Spleen (tissue), 11 donors: ENCODE results near the gene FAM114A1. TPM values are rescaled to one million over a fixed set of nuclear protein-coding genes. Genes with fewer than 3 reads are reported as not detected.

Source experiments
- DNase-seq: peaks from one replicate; pipeline ENCODE4 v3.0.0-alpha.2; 2020
- H3K27ac ChIP-seq, 8 donors: fragments of 200-600 bp; sonication (generic) in 7 of 8; 1 replicate in 4 of 8; 2 replicates in 4 of 8; pipeline versions ENCODE4 v1.5.0 to v1.8.0; 2016 to 2021; ENCODE audit warnings: inconsistent platforms in 4 of 8, mild to moderate bottlenecking in 4 of 8, moderate library complexity in 1 of 8
- H3K27me3 ChIP-seq, 7 donors: fragments of 200-600 bp; sonication (generic) in 6 of 7; replicated peaks in 1 of 7; 1 replicate in 4 of 7; 2 replicates in 3 of 7; pipeline versions ENCODE4 v1.5.0 to v1.8.0; 2016 to 2021; ENCODE audit warnings: inconsistent platforms in 3 of 7, mild to moderate bottlenecking in 1 of 7
- H3K36me3 ChIP-seq, 6 donors: fragments of 200-600 bp; sonication (generic) in 5 of 6; 1 replicate in 4 of 6; 2 replicates in 2 of 6; pipeline versions ENCODE4 v1.5.0 to v1.8.0; 2016 to 2021; ENCODE audit warnings: inconsistent platforms in 2 of 6
- H3K4me1 ChIP-seq, 6 donors: fragments of 200-600 bp; sonication (generic) in 5 of 6; 1 replicate in 3 of 6; 2 replicates in 3 of 6; pipeline versions ENCODE4 v1.5.0 to v1.8.0; 2016 to 2021; ENCODE audit warnings: inconsistent platforms in 3 of 6
- H3K4me3 ChIP-seq, 8 donors: fragments of 200-600 bp; sonication (generic) in 7 of 8; 1 replicate in 4 of 8; 2 replicates in 4 of 8; pipeline versions ENCODE4 v1.5.0 to v1.8.0; 2016 to 2021; ENCODE audit warnings: inconsistent platforms in 4 of 8, mild to moderate bottlenecking in 4 of 8, moderate library complexity in 2 of 8
- H3K9me3 ChIP-seq, 8 donors: fragments of 200-600 bp; sonication (generic) in 7 of 8; 1 replicate in 4 of 8; 2 replicates in 4 of 8; pipeline versions ENCODE4 v1.5.0 to v1.8.0; 2016 to 2021; ENCODE audit warnings: inconsistent platforms in 4 of 8
- POLR2A ChIP-seq, 3 donors: fragments of 450-650 bp; IDR thresholded peaks; one replicate each; pipeline ENCODE4 v1.5.1; 2017; ENCODE audit warnings: antibody characterized with exemption in 3 of 3, mild to moderate bottlenecking in 1 of 3
- POLR2AphosphoS5 ChIP-seq, 3 donors: sonication (generic); formaldehyde crosslinking; IDR thresholded peaks; one replicate each; pipeline ENCODE4 v1.5.1; 2017; ENCODE audit warnings: antibody characterized with exemption in 3 of 3
- WGBS, 5 donors: extraction: QIAGEN DNeasy Blood & Tissue Kit in 3 of 5; methylation state at CpG; one replicate each; pipeline versions ENCODE4 v1.1.5 to v1.1.7; 2013 to 2018; 5-methylcytosine and 5-hydroxymethylcytosine counted together
- intact Hi-C: fragments of 100-400 bp; cut with DNase I; formaldehyde crosslinking; loops from one replicate; pipeline ENCODE4 v1.15.0; 2023; ENCODE audit warnings: low total_unique reads
- polyA plus RNA-seq, 3 donors: library from polyadenylated mRNA; stranded (reverse); fragments of 200-250 nt; gene quantifications; one replicate each; pipeline ENCODE4 v1.2.1, GENCODE V29; 2013
- total RNA-seq, 7 donors: library from RNA; depleted of rRNA in 3 of 7; stranded (reverse); fragments of >200 nt in 3 of 7; fragmentation: NEBNext Ultra II Directional in 4 of 7; extraction: Animal tissue kit (Norgen Biotek cat#: 25700) in 4 of 7; gene quantifications; one replicate each; pipeline versions ENCODE4 v1.1.0 to v1.2.1, GENCODE V29; 2016 to 2021
- TF ChIP-seq, protein P1 (sequence below), 11 experiments: fragments of 200-600 bp in 7 of 11; fragments of 450-650 bp in 4 of 11; sonication (generic) in 4 of 11; IDR thresholded peaks in 8 of 11; conservative IDR thresholded peaks in 3 of 11; 1 replicate in 7 of 11; 2 replicates in 4 of 11; pipeline versions ENCODE4 v1.4.0 to v1.8.0; 2016 to 2021; ENCODE audit warnings: antibody characterized with exemption in 11 of 11, inconsistent platforms in 4 of 11, mild to moderate bottlenecking in 1 of 11
- donor health status: healthy with polysubstance abuse.
- donor health status: DM: no; HTN: no; CAD: no; lungs with moderate emphysema.
- donor health status: DM: no; HTN: no; CAD: no.
- donor health status: Bipolar disorder and iron deficiency.
- donor health status: healthy.
- donor health status: DM: no; HTN: no; CAD: no.
- donor health status: DM: yes; HTN: yes; CAD: no.

Gene FAM114A1
- total and polyA plus RNA-seq, 10 donors, result 3.9 to 50.2 (median 24.1) TPM

DNA sequence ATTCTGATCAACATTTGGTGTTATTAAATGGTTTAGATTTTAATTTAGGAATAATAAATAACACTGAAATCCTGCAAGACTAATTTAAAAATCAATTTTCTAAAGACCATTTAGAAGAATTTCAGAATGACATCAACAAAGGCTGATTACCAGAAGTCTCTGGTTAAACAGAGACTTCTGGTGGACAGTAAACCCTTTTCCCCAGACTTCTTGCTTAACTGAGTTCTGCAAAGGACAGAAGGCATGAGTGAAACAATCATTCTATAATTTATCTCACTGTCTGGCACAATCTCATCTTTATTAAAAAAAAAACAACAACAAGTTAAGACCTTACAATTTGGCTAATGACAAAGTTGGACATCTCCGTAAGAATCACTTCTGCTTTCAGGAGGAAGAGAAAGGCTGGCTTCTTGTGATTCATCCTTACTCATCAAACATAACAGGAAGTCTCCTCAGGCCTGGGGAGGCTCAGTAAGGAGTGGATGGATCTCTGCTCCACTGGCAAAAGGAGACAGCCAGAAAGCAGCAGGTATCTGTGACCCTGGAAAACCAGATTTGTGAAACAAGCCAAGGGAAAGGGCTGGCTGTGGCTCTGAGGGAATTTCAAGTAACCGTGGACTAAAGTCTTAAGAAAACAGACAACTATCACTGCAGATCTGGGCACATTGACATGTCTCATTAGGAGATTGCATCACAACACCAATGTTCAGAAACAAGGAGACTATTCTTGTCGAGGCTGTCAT is 10.1 kb upstream of the FAM114A1 start:
- H3K36me3 ChIP-seq, result no peaks in the 10 kb centered on the region
- intact Hi-C loops, result loop anchor here (5.0 kb wide), 1 partner anchor 100 kb away; no protein-coding TSS in a partner anchor

DNA sequence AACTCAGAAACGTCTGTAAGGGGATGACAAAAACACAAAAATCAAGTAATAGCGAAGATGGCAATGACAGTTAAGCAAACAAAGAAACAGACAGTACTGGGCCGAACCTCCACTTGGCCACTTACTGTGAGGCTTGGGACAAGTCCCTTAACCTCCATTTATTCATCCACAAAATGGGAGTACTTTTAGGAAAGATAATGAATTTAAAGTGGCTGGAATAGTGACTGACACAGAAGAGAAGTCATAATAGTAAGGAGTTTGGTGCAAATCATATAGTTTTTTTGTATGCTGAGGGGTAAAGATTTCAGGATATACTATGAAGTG is 9.5 kb upstream of the FAM114A1 start:
- WGBS, 5 donors, result 40 to 63% (median 42%) methylated on average over 3 of the region's 3 CpGs
- Histone ChIP-seq H3K4me3 (peak overlapping the region in 1 of 8 donors; percentile 68), H3K4me1 (peaks cover 20 to 76% (median 44%) of the 10 kb centered on the region in 6 donors), H3K9me3 (no peaks in the 10 kb centered on the region), H3K27me3 (no peaks in the 10 kb centered on the region), H3K27ac (peak overlapping the region; percentile 78 to 93 (median 91)), H3K36me3 (no peaks in the 10 kb centered on the region)
- no peak for TF ChIP-seq POLR2A (IDR thresholded peaks at IDR 0.05)
- no peak for DNase-seq
- intact Hi-C loops, result loop anchor here (5.0 kb wide), 1 partner anchor 101 kb away; no protein-coding TSS in a partner anchor

More for the DNA sequence above, 10.1 kb upstream of the FAM114A1 start:
- TF ChIP-seq POLR2AphosphoS5 (IDR thresholded peaks at IDR 0.05) (peak in 1 of 3 donors; percentile 77), POLR2A (IDR thresholded peaks at IDR 0.05) (no peak)
- TF ChIP-seq, protein P1, sequence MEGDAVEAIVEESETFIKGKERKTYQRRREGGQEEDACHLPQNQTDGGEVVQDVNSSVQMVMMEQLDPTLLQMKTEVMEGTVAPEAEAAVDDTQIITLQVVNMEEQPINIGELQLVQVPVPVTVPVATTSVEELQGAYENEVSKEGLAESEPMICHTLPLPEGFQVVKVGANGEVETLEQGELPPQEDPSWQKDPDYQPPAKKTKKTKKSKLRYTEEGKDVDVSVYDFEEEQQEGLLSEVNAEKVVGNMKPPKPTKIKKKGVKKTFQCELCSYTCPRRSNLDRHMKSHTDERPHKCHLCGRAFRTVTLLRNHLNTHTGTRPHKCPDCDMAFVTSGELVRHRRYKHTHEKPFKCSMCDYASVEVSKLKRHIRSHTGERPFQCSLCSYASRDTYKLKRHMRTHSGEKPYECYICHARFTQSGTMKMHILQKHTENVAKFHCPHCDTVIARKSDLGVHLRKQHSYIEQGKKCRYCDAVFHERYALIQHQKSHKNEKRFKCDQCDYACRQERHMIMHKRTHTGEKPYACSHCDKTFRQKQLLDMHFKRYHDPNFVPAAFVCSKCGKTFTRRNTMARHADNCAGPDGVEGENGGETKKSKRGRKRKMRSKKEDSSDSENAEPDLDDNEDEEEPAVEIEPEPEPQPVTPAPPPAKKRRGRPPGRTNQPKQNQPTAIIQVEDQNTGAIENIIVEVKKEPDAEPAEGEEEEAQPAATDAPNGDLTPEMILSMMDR (IDR thresholded peaks at IDR 0.05 in 8 of 11, conservative IDR thresholded peaks at IDR 0.05 in 3 of 11), result no peak
- Histone ChIP-seq H3K4me1 (peaks cover 20 to 76% (median 44%) of the 10 kb centered on the region in 6 donors), H3K27ac (peak overlapping the region; percentile 78 to 93 (median 91)), H3K4me3 (peak overlapping the region in 1 of 8 donors; percentile 68), H3K27me3 (no peaks in the 10 kb centered on the region), H3K9me3 (no peaks in the 10 kb centered on the region)
- no peak for DNase-seq
- WGBS, 5 donors, result 13 to 44% (median 22%) methylated on average over 3 of the region's 3 CpGs

DNA sequence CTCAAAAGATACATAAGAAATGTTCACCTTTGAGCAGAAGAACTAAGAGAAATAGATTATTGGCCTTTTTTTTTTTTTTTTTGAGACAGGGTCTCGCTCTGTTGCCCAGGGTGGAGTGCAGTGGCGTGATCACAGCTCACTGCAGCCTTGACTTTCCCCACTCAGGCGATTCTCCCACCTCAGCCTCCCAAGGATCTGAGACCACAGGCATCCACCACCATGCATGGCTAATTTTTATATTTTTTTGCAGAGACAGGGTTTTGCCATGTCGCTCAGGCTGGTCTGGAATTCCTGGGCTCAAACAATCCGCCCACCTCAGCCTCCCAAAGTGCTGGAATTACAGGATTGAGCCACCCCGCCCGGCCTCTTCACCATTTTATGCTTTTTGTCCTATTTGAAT is 8.1 kb upstream of the FAM114A1 start:
- no peak for DNase-seq
- intact Hi-C loops, result loop anchor here (5.0 kb wide), 1 partner anchor 102 kb away; no protein-coding TSS in a partner anchor
- H3K27me3 ChIP-seq, result no peaks in the 10 kb centered on the region
- 90 to 93% (median 92%) methylated on average over 7 of the region's 7 CpGs for WGBS, 5 donors
- H3K4me3 ChIP-seq, result no peak overlapping the region
- TF ChIP-seq POLR2A (IDR thresholded peaks at IDR 0.05) (no peak), POLR2AphosphoS5 (IDR thresholded peaks at IDR 0.05) (no peak)
- TF ChIP-seq, protein P1 (IDR thresholded peaks at IDR 0.05 in 8 of 11, conservative IDR thresholded peaks at IDR 0.05 in 3 of 11), result no peak
- peaks cover 19 to 63% (median 37%) of the 10 kb centered on the region in 6 donors for H3K4me1 ChIP-seq
- H3K9me3 ChIP-seq, result no peaks in the 10 kb centered on the region
- no peaks in the 10 kb centered on the region for H3K36me3 ChIP-seq
- H3K27ac ChIP-seq, result peak overlapping the region in 5 of 8 donors; percentile 21 to 93 (median 91)

DNA sequence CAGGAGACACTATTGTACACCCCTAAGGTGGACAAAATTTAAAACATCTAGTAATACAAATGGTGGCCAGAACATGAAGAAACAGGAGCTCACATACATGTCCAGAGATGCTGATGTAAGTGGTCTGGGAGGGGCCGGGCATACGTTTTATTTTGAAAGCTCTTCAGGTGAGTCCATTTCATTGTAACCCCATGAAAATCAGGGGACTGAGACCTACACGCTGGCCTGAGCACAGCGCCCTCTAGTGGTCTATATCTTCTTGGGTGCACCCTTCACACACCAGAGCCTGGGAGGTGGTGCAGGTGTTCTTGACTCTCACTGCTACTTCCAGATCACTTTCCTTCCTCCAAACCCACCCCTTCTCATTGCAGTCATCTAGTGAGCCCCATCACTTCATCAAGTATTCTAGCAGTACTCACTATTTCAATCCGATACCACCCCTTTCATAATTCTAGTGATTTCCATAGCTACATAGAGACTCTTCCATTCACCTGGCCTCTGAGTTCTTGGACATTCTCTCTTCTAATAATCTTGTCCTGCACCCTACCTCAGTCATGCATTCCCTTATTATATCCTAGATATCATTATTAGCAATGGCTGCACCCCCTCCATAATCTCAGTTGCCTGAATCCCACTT is 6.7 kb upstream of the FAM114A1 start:
- no peaks in the 10 kb centered on the region for H3K36me3 ChIP-seq
- WGBS, 5 donors, result 26 to 33% (median 31%) methylated on average over 5 of the region's 5 CpGs
- DNase-seq, result peak; percentile 86
- no peaks in the 10 kb centered on the region for H3K9me3 ChIP-seq
- TF ChIP-seq POLR2A (IDR thresholded peaks at IDR 0.05) (no peak), POLR2AphosphoS5 (IDR thresholded peaks at IDR 0.05) (peak in 1 of 3 donors; percentile 34)
- TF ChIP-seq, protein P1 (IDR thresholded peaks at IDR 0.05 in 8 of 11, conservative IDR thresholded peaks at IDR 0.05 in 3 of 11), result peak; percentile 30 to 84 (median 72)
- no peak overlapping the region for H3K4me3 ChIP-seq
- peaks cover 15 to 49% (median 29%) of the 10 kb centered on the region in 6 donors for H3K4me1 ChIP-seq
- intact Hi-C loops, result no loop called here
- no peaks in the 10 kb centered on the region for H3K27me3 ChIP-seq
- peak overlapping the region in 1 of 8 donors; percentile 21 for H3K27ac ChIP-seq
